Sigmoid colon (tissue), 7 donors: Measurements from ENCODE around the gene ZDHHC11B. TPM values are rescaled to one million over a fixed set of nuclear protein-coding genes. Genes with fewer than 3 reads are reported as not detected.

Experiments
- DNase-seq: peaks from one replicate; pipeline ENCODE4 v3.0.0-alpha.2; 2019
- H3K27ac ChIP-seq, 4 donors: fragments of 200-600 bp; sonication (generic); one replicate each; pipeline ENCODE4 v1.5.1; 2016 to 2019; ENCODE audit warnings: mild to moderate bottlenecking in 1 of 4
- H3K27me3 ChIP-seq, 3 donors: fragments of 200-600 bp; sonication (generic); one replicate each; pipeline ENCODE4 v1.5.1; 2019; ENCODE audit warnings: mild to moderate bottlenecking in 1 of 3
- H3K36me3 ChIP-seq, 4 donors: fragments of 200-600 bp; sonication (generic); one replicate each; pipeline ENCODE4 v1.5.1; 2016 to 2019
- H3K4me1 ChIP-seq, 4 donors: fragments of 200-600 bp; sonication (generic); one replicate each; pipeline ENCODE4 v1.5.1; 2017 to 2019
- H3K4me3 ChIP-seq, 4 donors: fragments of 200-600 bp; sonication (generic); one replicate each; pipeline ENCODE4 v1.5.1; 2017 to 2019; ENCODE audit warnings: mild to moderate bottlenecking in 2 of 4, moderate library complexity in 1 of 4
- H3K9me3 ChIP-seq, 4 donors: fragments of 200-600 bp in 3 of 4; sonication (generic) in 3 of 4; one replicate each; pipeline versions ENCODE4 v1.5.1 to v1.6.1; 2013 to 2019
- CTCF ChIP-seq, 4 experiments: fragments of 450-650 bp in 3 of 4; fragments of 200-600 bp in 1 of 4; IDR thresholded peaks; one replicate each; pipeline ENCODE4 v1.5.1; 2016 to 2019; ENCODE audit warnings: antibody characterized with exemption in 4 of 4, mild to moderate bottlenecking in 3 of 4, moderate library complexity in 2 of 4
- EP300 ChIP-seq, 4 donors: sonication (generic); formaldehyde crosslinking; IDR thresholded peaks; one replicate each; pipeline ENCODE4 v1.6.1; 2017; ENCODE audit warnings: antibody characterized with exemption in 4 of 4
- POLR2A ChIP-seq, 2 donors: fragments of 450-650 bp; IDR thresholded peaks; one replicate each; pipeline ENCODE4 v1.6.1; 2016; ENCODE audit warnings: antibody characterized with exemption in 2 of 2, mild to moderate bottlenecking in 2 of 2, moderate library complexity in 2 of 2
- POLR2AphosphoS5 ChIP-seq, 4 donors: sonication (generic); formaldehyde crosslinking; IDR thresholded peaks; one replicate each; pipeline ENCODE4 v1.6.1; 2017; ENCODE audit warnings: antibody characterized with exemption in 4 of 4
- WGBS, 2 donors: extraction: QIAGEN DNeasy Blood & Tissue Kit; methylation state at CpG; one replicate each; pipeline ENCODE4 v1.1.7; 2013; 5-methylcytosine and 5-hydroxymethylcytosine counted together
- intact Hi-C: fragments of 100-400 bp; cut with DNase I; formaldehyde crosslinking; loops from one replicate; pipeline ENCODE4 v1.15.1; 2023
- polyA plus RNA-seq, 3 donors: library from polyadenylated mRNA; stranded (reverse); fragments of 200-250 nt; gene quantifications; one replicate each; pipeline ENCODE4 v1.2.3, GENCODE V29; 2013
- total RNA-seq, 4 donors: library from RNA; depleted of rRNA; stranded (reverse); fragments of >200 nt; gene quantifications; one replicate each; pipeline ENCODE4 v1.1.0, GENCODE V29; 2016
- donor health status: healthy with polysubstance abuse.
- donor health status: Bipolar disorder and iron deficiency.
- donor health status: healthy.

Gene ZDHHC11B
- total and polyA plus RNA-seq, 7 donors = 0.46 to 12.7 (median 1.8) TPM; not detected in 1

DNA sequence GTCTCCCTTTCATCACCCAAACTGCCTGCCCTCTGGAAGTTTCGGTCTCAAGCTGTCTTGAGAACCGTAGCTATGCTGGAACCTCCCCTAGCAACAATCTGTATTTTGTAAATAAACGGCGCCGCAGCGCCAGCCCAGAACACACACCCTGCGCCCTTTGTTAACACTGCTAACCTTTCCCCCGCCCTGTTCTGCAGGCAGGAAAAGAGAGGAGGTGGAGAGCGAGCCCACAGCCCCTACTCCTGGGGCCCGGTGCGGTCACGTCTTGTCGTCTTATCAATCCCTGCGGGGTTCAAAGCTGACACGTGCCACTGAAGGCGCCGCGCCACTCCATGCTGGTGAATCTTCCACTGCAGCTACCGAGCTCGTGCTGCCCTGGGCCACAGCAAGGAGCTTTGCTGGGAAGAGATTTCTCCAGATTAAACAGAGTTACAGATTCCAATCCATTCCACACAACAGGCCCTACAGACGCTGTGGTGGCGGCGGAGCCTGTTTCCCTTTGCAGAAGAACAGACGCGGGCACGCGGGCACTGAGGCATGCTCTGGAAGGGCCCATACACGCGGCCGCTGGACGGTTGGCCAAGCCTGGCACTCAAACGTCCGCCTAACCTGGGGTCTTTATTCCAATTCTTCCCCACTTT is 25.3 kb downstream of the ZDHHC11B start:
- WGBS, 2 donors = 25 to 52% methylated on average over 33 of the region's 33 CpGs
- TF ChIP-seq POLR2AphosphoS5 (IDR thresholded peaks at IDR 0.05) (peak in 1 of 4 donors; percentile 74), EP300 (IDR thresholded peaks at IDR 0.05) (peak in 1 of 4 donors; percentile 25), CTCF (IDR thresholded peaks at IDR 0.05) (no peak)
- intact Hi-C loops = loop anchor here (5.0 kb wide), 1 partner anchor 83 kb away; no protein-coding TSS in a partner anchor
- peak overlapping the region; percentile 40 to 75 (median 54) for H3K27ac ChIP-seq
- H3K27me3 ChIP-seq = no peaks in the 10 kb centered on the region
- H3K4me3 ChIP-seq = peak overlapping the region in 2 of 4 donors; percentile 6 to 15
- peak; percentile 77 for DNase-seq
- H3K9me3 ChIP-seq = no peaks in the 10 kb centered on the region
- peaks cover 0 to 39% (median 33%) of the 10 kb centered on the region in 4 donors for H3K4me1 ChIP-seq
- H3K36me3 ChIP-seq = no peaks in the 10 kb centered on the region

DNA sequence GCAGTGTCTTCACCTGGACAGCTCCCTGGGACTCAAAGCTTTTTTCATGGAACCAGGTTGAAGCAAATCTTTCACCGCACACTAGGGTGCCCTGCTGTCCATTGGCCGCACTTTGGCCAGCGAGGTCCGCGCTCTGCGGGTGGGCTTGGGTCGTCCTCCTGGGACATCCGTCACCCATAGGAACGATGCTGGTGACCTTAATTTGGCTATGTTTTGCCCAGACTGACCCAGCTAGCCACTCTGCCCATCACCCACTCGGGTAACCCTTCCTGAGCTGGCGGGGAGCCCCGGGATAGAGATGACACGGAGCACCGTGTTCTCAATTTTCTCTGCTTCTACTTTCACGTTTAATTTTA is 25.9 kb downstream of the ZDHHC11B start:
- Histone ChIP-seq H3K9me3 (no peaks in the 10 kb centered on the region), H3K4me3 (peak overlapping the region in 2 of 4 donors; percentile 6 to 15), H3K27ac (peak overlapping the region; percentile 40 to 75 (median 54)), H3K4me1 (peaks cover 0 to 39% (median 33%) of the 10 kb centered on the region in 4 donors), H3K36me3 (no peaks in the 10 kb centered on the region), H3K27me3 (no peaks in the 10 kb centered on the region)
- no peak for TF ChIP-seq EP300 (IDR thresholded peaks at IDR 0.05)
- no peak for TF ChIP-seq POLR2A (IDR thresholded peaks at IDR 0.05)
- TF ChIP-seq POLR2AphosphoS5 (IDR thresholded peaks at IDR 0.05) = no peak
- no peak for TF ChIP-seq CTCF (IDR thresholded peaks at IDR 0.05)
- 47 to 71% methylated on average over 15 of the region's 15 CpGs for WGBS, 2 donors
- no peak for DNase-seq
- intact Hi-C loops = loop anchor here (5.0 kb wide), 1 partner anchor 84 kb away; no protein-coding TSS in a partner anchor

DNA sequence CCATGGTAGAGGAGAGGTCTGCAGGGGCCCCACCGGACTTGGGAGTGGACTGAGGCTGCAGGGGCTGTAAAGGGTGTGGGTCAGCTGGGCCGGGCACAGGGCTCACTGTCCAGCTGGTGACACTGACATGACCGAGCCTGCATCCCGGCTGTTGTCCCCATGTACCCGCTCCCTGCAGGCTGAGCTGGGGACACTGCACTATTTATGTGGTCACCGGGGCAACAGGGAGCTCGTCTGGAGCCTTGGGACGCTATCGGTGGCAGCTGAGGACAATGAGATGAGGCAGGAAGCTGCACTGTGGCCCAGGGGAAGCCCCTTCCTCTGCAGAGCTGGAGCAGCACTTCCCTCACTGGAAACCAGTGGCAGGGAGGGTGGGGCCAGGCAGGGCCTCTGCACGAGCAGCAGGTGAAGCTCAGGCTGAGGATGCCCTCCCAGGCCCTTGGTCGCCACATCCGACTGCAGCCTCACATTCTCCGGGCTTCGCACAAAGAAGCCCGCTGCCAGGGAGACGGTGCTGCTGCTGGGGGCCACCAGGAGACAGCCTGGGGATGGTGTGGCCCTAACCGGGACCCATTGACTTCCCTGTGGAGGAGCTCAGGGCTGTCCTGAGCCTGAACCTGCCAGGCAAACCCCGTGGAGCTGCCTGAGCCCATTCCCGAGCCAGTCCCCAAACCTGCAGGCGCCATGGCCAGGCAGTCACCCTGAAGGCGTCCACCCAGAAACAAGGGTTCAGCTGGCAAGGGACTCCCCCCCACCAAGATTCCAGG is 26.4 kb downstream of the ZDHHC11B start:
- WGBS, 2 donors = 22 to 64% methylated on average over 21 of the region's 21 CpGs
- intact Hi-C loops = loop anchor here (5.0 kb wide), 1 partner anchor 84 kb away; no protein-coding TSS in a partner anchor
- no peak overlapping the region for H3K4me3 ChIP-seq
- H3K4me1 ChIP-seq = peaks cover 0 to 39% (median 33%) of the 10 kb centered on the region in 4 donors
- TF ChIP-seq POLR2A (IDR thresholded peaks at IDR 0.05) = no peak
- TF ChIP-seq CTCF (IDR thresholded peaks at IDR 0.05) = no peak
- TF ChIP-seq EP300 (IDR thresholded peaks at IDR 0.05) = no peak
- TF ChIP-seq POLR2AphosphoS5 (IDR thresholded peaks at IDR 0.05) = peak in 1 of 4 donors; percentile 74
- DNase-seq = peak; percentile 68
- no peaks in the 10 kb centered on the region for H3K36me3 ChIP-seq
- H3K27me3 ChIP-seq = no peaks in the 10 kb centered on the region
- peak overlapping the region; percentile 40 to 75 (median 54) for H3K27ac ChIP-seq
- no peaks in the 10 kb centered on the region for H3K9me3 ChIP-seq

DNA sequence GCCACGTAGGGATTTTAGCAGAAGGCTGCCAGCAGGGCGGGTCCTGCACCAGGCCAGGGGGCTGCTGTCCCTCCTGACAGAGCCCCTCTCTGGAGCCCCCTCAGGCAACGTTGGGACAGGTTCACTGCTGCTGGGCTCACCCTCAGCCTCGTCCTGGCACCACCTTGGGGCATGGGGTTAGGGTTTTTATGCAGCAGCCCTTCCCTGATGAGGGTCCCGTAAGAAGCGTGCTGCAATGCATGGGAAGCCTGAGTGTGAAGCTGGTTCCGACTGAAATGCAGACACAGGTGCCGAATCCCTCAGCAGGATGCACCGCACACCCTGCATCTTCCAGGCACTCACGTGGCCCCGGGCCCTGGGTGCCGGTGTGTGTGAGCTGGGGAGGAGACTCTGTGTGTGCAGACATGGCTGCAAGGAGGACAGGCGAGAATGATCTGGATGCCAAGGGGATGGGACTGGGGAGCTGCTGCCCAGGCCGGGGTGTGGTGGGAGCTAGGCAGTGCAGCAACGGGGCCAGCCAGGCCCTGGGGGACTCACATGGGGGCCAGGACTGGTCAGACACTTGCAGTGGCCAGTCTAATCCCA is 27.1 kb downstream of the ZDHHC11B start:
- 55 to 82% methylated on average over 15 of the region's 15 CpGs for WGBS, 2 donors
- TF ChIP-seq CTCF (IDR thresholded peaks at IDR 0.05) (no peak), POLR2A (IDR thresholded peaks at IDR 0.05) (no peak), EP300 (IDR thresholded peaks at IDR 0.05) (no peak), POLR2AphosphoS5 (IDR thresholded peaks at IDR 0.05) (no peak)
- peak overlapping the region in 3 of 4 donors; percentile 40 to 75 (median 55) for H3K27ac ChIP-seq
- no peaks in the 10 kb centered on the region for H3K9me3 ChIP-seq
- H3K27me3 ChIP-seq = no peaks in the 10 kb centered on the region
- no peak overlapping the region for H3K4me3 ChIP-seq
- H3K4me1 ChIP-seq = peaks cover 0 to 39% (median 33%) of the 10 kb centered on the region in 4 donors
- intact Hi-C loops = loop anchor here (5.0 kb wide), 1 partner anchor 85 kb away; no protein-coding TSS in a partner anchor
- DNase-seq = peak; percentile 63
- no peaks in the 10 kb centered on the region for H3K36me3 ChIP-seq
